Measurements from ENCODE around the gene FOXJ1. TPM values are rescaled to one million over a fixed set of nuclear protein-coding genes. Genes with fewer than 3 reads are reported as not detected.

Gene FOXJ1
- total RNA-seq, 1 donor from 2014 or later, result 2.6 TPM

GRCh38 chr17:76086384-76086783 lies 54.7 kb downstream of the FOXJ1 start:
- no peak for TF ChIP-seq CTCF (conservative IDR thresholded peaks at IDR 0.05; ENCODE audit: low read depth, low read length)
- no peak for DNase-seq (ENCODE audit: low read depth)
- no peak overlapping the region for H3K4me3 ChIP-seq (ENCODE audit: low read depth, low read length)

Other genes starting within 250 kb of the FOXJ1 start
- 24.7 and 28.6 TPM in 2 replicates for gene TRIM65, start 244.3 kb downstream of the FOXJ1 start, total RNA-seq
- gene MRPL38, start 236.4 kb downstream of the FOXJ1 start, total RNA-seq, result 38.3 and 47.9 TPM in 2 replicates
- gene FBF1, start 200.2 kb downstream of the FOXJ1 start, total RNA-seq, result 5.5 and 9.0 TPM in 2 replicates
- gene ACOX1, start 162.1 kb downstream of the FOXJ1 start, total RNA-seq, result 22.2 and 35.1 TPM in 2 replicates
- gene TEN1, start 162.0 kb downstream of the FOXJ1 start, total RNA-seq, result 25.3 and 41.6 TPM in 2 replicates
- 0.17 and 1.7 TPM in 2 replicates for gene CDK3, start 140.4 kb downstream of the FOXJ1 start, total RNA-seq
- gene EVPL, start 113.9 kb downstream of the FOXJ1 start, total RNA-seq, result 22.2 and 24.8 TPM in 2 replicates
- gene SRP68, start 68.7 kb downstream of the FOXJ1 start, total RNA-seq, result 15.3 and 32.6 TPM in 2 replicates
- gene GALR2, start 66.5 kb downstream of the FOXJ1 start, total RNA-seq, result 0.07 and 0.17 TPM in 2 replicates
- gene ZACN, start 62.1 kb downstream of the FOXJ1 start, total RNA-seq, result not detected in 2 replicates
- 39.6 and 66.6 TPM in 2 replicates for gene EXOC7, start 37.5 kb downstream of the FOXJ1 start, total RNA-seq
- 5.0 and 10.0 TPM in 2 replicates for gene RNF157, start 99.2 kb upstream of the FOXJ1 start, total RNA-seq
- gene UBALD2, start 124.1 kb upstream of the FOXJ1 start, total RNA-seq, result 24.5 and 26.3 TPM in 2 replicates
- 0.69 and 2.0 TPM in 2 replicates for gene QRICH2, start 167.0 kb upstream of the FOXJ1 start, total RNA-seq
- gene PRPSAP1, start 212.7 kb upstream of the FOXJ1 start, total RNA-seq, result 57.5 and 63.4 TPM in 2 replicates
- gene SPHK1, start 243.4 kb upstream of the FOXJ1 start, total RNA-seq, result 54.5 and 81.2 TPM in 2 replicates

All from epithelial cell of proximal tubule (primary cell).